PC-9 (cell line): ENCODE data around the gene OR56A3. TPM values are rescaled to one million over a fixed set of nuclear protein-coding genes. Genes with fewer than 3 reads are reported as not detected.

ENCODE experiments used
- BruUV-seq: library from RNA; stranded (reverse); fragments of 400-500 nt; replicated peaks from 2 replicates; lab custom pipeline; 2021; lab: Mats Ljungman, UMichigan
- CTCF ChIA-PET: fragments of 300-600 bp; sonication (Branson Sonifier 250); formaldehyde crosslinking; loops from one replicate; lab custom pipeline; 2022; ENCODE audit warnings: antibody characterized with exemption; lab: Charles Lee
- POLR2A ChIA-PET: fragments of 300-600 bp; sonication (Branson Sonifier 250); formaldehyde crosslinking; loops from one replicate; lab custom pipeline; 2022; ENCODE audit warnings: antibody characterized with exemption; ENCODE audit not compliant: unreplicated experiment; lab: Charles Lee
- DNase-seq, 2 experiments: peaks; one replicate each; pipeline versions ENCODE4 v3.0.0 to v3.0.0-alpha.2; 2015 to 2022; ENCODE audit warnings: mixed read lengths in 1 of 2
- H2AFZ ChIP-seq: fragments of 200-600 bp; sonication (generic); 2 replicates; pipeline ENCODE4 v1.8.1; 2017; ENCODE audit warnings: antibody characterized with exemption
- H3F3A ChIP-seq: fragments of 200-600 bp; sonication (generic); 2 replicates; pipeline ENCODE4 v1.8.1; 2017; ENCODE audit warnings: antibody characterized with exemption, mild to moderate bottlenecking, low read depth; ENCODE audit not compliant: insufficient read depth
- H3K27ac ChIP-seq: fragments of 200-600 bp; sonication (generic); 2 replicates; pipeline ENCODE4 v1.6.1; 2016; ENCODE audit warnings: mixed run types
- H3K27me3 ChIP-seq: fragments of 200-600 bp; sonication (generic); 2 replicates; pipeline ENCODE4 v1.6.1; 2016; ENCODE audit warnings: low read depth, mixed run types; ENCODE audit not compliant: insufficient read depth
- H3K36me3 ChIP-seq: fragments of 200-600 bp; sonication (generic); 2 replicates; pipeline ENCODE4 v1.6.1; 2016; ENCODE audit warnings: low read depth, mixed run types
- H3K4me1 ChIP-seq: fragments of 200-600 bp; sonication (generic); replicated peaks from 2 replicates; pipeline ENCODE4 v1.6.1; 2016; ENCODE audit warnings: mixed run types; ENCODE audit not compliant: insufficient read depth
- H3K4me2 ChIP-seq: fragments of 200-600 bp; sonication (generic); 2 replicates; pipeline ENCODE4 v1.6.1; 2017; ENCODE audit warnings: mixed run types
- H3K4me3 ChIP-seq: fragments of 200-600 bp; sonication (generic); 2 replicates; pipeline ENCODE4 v1.6.1; 2016; ENCODE audit warnings: mixed run types
- H3K79me2 ChIP-seq: fragments of 200-600 bp; sonication (generic); 2 replicates; pipeline ENCODE4 v1.6.1; 2017; ENCODE audit warnings: low read depth, mixed run types
- H3K9me2 ChIP-seq: fragments of 200-600 bp; sonication (generic); 2 replicates; pipeline ENCODE4 v1.8.1; 2017; ENCODE audit warnings: mild to moderate bottlenecking; ENCODE audit not compliant: insufficient read depth
- H3K9me3 ChIP-seq: fragments of 200-600 bp; sonication (generic); 2 replicates; pipeline ENCODE4 v1.8.1; 2016; ENCODE audit warnings: low read depth; ENCODE audit not compliant: insufficient read depth
- H4K20me1 ChIP-seq: fragments of 200-600 bp; sonication (generic); 2 replicates; pipeline ENCODE4 v1.8.1; 2017; ENCODE audit not compliant: insufficient read depth
- EZH2 ChIP-seq: fragments of 200-600 bp; sonication (generic); IDR thresholded peaks from 2 replicates; pipeline ENCODE4 v1.8.0; 2017; ENCODE audit warnings: antibody characterized with exemption, low read depth
- intact Hi-C: fragments of 100-400 bp; cut with micrococcal nuclease; formaldehyde crosslinking; loops from one replicate; pipeline ENCODE4 v1.10.0; 2022; ENCODE audit not compliant: unreplicated experiment
- total RNA-seq: library from RNA; stranded (reverse); gene quantifications from 2 replicates; pipeline ENCODE4 v1.2.3, GENCODE V29; 2021
- TF ChIP-seq, protein P1 (sequence below): fragments of 200-600 bp; sonication (generic); conservative IDR thresholded peaks from 2 replicates; pipeline ENCODE4 v1.6.1; 2017; ENCODE audit warnings: mixed run types, antibody characterized with exemption, mild to moderate bottlenecking, moderate library complexity

OR56A3 gene
- total RNA-seq, 1 experiment from 2014 or later: not detected

DNA sequence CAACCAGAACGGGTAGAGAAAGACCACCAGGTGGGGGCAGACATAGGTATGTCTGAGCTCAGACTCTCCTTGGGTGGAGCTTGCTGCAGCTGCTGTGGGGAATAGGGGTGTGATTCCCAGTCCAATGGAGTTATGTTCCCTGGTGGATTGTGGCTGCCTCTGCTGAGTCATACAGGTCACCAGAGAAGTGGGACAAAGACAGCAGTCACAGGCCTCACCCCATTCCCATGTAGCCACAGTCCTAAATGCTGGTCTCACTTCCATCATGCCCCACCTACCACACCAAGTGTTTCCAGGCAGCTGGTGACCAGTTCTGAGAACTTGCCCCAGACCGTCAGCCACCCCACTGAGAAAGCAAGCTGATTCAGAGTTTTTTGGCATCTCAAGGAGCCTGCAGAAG lies 31.5 kb upstream of the OR56A3 start:
- CTCF ChIA-PET: no interaction called here
- no peaks in the 10 kb centered on the region for H3K36me3 ChIP-seq
- H2AFZ ChIP-seq: no peak overlapping the region
- intact Hi-C loops: no loop called here
- BruUV-seq: no TSS peak
- POLR2A ChIA-PET: no interaction called here
- no peaks in the 10 kb centered on the region for H4K20me1 ChIP-seq
- H3K4me1 ChIP-seq: no peaks in the 10 kb centered on the region
- H3K27ac ChIP-seq: no peak overlapping the region
- H3K4me2 ChIP-seq: no peak overlapping the region
- DNase-seq: no peak
- no peaks in the 10 kb centered on the region for H3K9me2 ChIP-seq
- no peaks in the 10 kb centered on the region for H3K9me3 ChIP-seq
- H3F3A ChIP-seq: no peaks in the 10 kb centered on the region
- TF ChIP-seq, protein P1, sequence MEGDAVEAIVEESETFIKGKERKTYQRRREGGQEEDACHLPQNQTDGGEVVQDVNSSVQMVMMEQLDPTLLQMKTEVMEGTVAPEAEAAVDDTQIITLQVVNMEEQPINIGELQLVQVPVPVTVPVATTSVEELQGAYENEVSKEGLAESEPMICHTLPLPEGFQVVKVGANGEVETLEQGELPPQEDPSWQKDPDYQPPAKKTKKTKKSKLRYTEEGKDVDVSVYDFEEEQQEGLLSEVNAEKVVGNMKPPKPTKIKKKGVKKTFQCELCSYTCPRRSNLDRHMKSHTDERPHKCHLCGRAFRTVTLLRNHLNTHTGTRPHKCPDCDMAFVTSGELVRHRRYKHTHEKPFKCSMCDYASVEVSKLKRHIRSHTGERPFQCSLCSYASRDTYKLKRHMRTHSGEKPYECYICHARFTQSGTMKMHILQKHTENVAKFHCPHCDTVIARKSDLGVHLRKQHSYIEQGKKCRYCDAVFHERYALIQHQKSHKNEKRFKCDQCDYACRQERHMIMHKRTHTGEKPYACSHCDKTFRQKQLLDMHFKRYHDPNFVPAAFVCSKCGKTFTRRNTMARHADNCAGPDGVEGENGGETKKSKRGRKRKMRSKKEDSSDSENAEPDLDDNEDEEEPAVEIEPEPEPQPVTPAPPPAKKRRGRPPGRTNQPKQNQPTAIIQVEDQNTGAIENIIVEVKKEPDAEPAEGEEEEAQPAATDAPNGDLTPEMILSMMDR: no peak
- TF ChIP-seq EZH2: no peak
- H3K4me3 ChIP-seq: no peak overlapping the region
- H3K27me3 ChIP-seq: no peaks in the 10 kb centered on the region
- H3K79me2 ChIP-seq: no peaks in the 10 kb centered on the region

DNA sequence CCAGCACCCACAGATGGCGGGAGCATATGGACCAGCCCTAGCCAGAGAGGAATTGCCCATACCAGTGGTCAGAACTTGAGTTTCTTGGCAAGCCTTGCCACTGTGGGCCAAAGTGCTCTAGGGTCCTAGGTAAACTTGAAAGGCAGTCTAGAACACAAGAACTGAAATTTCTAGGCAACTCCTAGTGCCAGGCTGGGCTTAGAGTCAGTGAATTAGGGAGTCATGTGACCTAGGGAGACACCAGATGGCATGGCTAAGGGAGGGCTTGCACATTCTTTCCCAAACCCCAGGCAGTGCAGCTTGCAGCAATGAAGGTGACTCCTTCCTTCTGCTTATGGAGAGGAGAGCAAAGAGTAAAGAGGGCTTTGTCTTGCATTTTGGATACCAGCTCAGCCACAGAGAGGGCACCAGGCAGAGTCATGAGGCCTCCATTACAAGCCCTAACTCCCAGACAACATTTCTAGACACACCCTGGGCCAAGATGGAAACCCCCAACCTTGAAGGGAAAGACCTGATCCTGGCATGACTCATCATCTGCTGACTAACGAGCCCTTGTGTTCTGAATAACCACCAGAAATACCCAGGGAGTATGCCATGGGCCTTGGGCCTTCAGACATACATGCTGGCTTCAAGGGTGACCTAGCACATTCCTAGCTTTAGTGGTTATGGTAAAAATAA lies 19.2 kb upstream of the OR56A3 start:
- no peaks in the 10 kb centered on the region for H3K9me2 ChIP-seq
- no peaks in the 10 kb centered on the region for H3K27me3 ChIP-seq
- CTCF ChIA-PET: no interaction called here
- TF ChIP-seq, protein P1: no peak
- TF ChIP-seq EZH2: no peak
- BruUV-seq: no TSS peak
- no peak overlapping the region for H3K4me2 ChIP-seq
- no peak overlapping the region for H3K4me3 ChIP-seq
- no peaks in the 10 kb centered on the region for H3K79me2 ChIP-seq
- no peaks in the 10 kb centered on the region for H3K4me1 ChIP-seq
- no peaks in the 10 kb centered on the region for H3K36me3 ChIP-seq
- H3F3A ChIP-seq: no peaks in the 10 kb centered on the region
- no peak for DNase-seq
- H2AFZ ChIP-seq: no peak overlapping the region
- intact Hi-C loops: no loop called here
- H3K9me3 ChIP-seq: no peaks in the 10 kb centered on the region
- no peak overlapping the region for H3K27ac ChIP-seq
- POLR2A ChIA-PET: no interaction called here
- H4K20me1 ChIP-seq: no peaks in the 10 kb centered on the region

DNA sequence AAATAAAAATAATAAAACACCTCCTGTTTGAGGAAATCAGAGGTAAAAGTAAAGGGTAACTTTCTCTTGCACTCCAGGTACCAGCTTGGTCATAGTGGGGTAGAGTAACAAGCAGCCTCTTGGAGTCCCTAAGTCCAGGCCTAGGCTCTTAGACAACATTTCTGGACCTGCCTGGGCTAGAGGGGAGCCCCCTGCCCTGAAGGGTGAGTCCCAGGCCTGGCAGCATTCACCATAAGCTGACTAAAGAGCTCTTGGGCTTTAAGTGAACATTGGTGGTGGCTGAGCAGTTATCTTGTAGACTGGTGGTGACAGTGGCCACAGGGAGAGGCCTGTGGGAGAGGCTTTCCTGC lies 18.6 kb upstream of the OR56A3 start:
- H3K36me3 ChIP-seq: no peaks in the 10 kb centered on the region
- H3K27me3 ChIP-seq: no peaks in the 10 kb centered on the region
- no TSS peak for BruUV-seq
- H3K9me2 ChIP-seq: no peaks in the 10 kb centered on the region
- DNase-seq: no peak
- no peak overlapping the region for H3K27ac ChIP-seq
- ChIA-PET POLR2A (no interaction called here), CTCF (no interaction called here)
- no peak overlapping the region for H3K4me2 ChIP-seq
- H3F3A ChIP-seq: no peaks in the 10 kb centered on the region
- intact Hi-C loops: no loop called here
- H3K4me1 ChIP-seq: no peaks in the 10 kb centered on the region
- H3K79me2 ChIP-seq: no peaks in the 10 kb centered on the region
- no peak for TF ChIP-seq EZH2
- TF ChIP-seq, protein P1: no peak
- H4K20me1 ChIP-seq: no peaks in the 10 kb centered on the region
- no peak overlapping the region for H2AFZ ChIP-seq
- H3K4me3 ChIP-seq: no peak overlapping the region
- H3K9me3 ChIP-seq: no peaks in the 10 kb centered on the region
